Breast epithelium (tissue), 4 donors: ENCODE data around the gene SLC9A8. TPM values are rescaled to one million over a fixed set of nuclear protein-coding genes. Genes with fewer than 3 reads are reported as not detected.

Source experiments
- DNase-seq, 2 donors: peaks; one replicate each; pipeline ENCODE4 v3.0.0-alpha.2; 2019; ENCODE audit warnings: low spot score in 2 of 2
- H3K27ac ChIP-seq, 2 donors: fragments of 200-600 bp; sonication (generic) in 1 of 2; one replicate each; pipeline ENCODE4 v1.5.1; 2016 to 2019; ENCODE audit warnings: mild to moderate bottlenecking in 1 of 2
- H3K27me3 ChIP-seq, 2 donors: fragments of 200-600 bp; sonication (generic) in 1 of 2; one replicate each; pipeline versions ENCODE4 v1.5.1 to v1.6.0; 2017 to 2019; ENCODE audit warnings: control low read depth in 1 of 2, mild to moderate bottlenecking in 1 of 2
- H3K36me3 ChIP-seq: fragments of 200-600 bp; one replicate; pipeline ENCODE4 v1.5.1; 2019
- H3K4me1 ChIP-seq, 2 donors: fragments of 200-600 bp; sonication (generic); one replicate each; pipeline ENCODE4 v1.5.1; 2016 to 2019; ENCODE audit warnings: control low read depth in 1 of 2
- H3K4me3 ChIP-seq, 3 donors: fragments of 200-600 bp; sonication (generic); 1 replicate in 2 of 3; 2 replicates in 1 of 3; pipeline ENCODE4 v1.5.1; 2016 to 2019; ENCODE audit warnings: mild to moderate bottlenecking in 3 of 3, moderate library complexity in 2 of 3
- H3K9me3 ChIP-seq, 2 donors: fragments of 200-600 bp; sonication (generic) in 1 of 2; one replicate each; pipeline ENCODE4 v1.5.1; 2016 to 2019; ENCODE audit warnings: control low read depth in 1 of 2
- POLR2A ChIP-seq: fragments of 450-650 bp; IDR thresholded peaks from one replicate; pipeline ENCODE4 v1.6.1; 2016; ENCODE audit warnings: antibody characterized with exemption, mild to moderate bottlenecking, moderate library complexity
- POLR2AphosphoS5 ChIP-seq, 3 donors: sonication (generic); formaldehyde crosslinking; IDR thresholded peaks; one replicate each; pipeline ENCODE4 v1.6.1; 2017; ENCODE audit warnings: antibody characterized with exemption in 3 of 3
- intact Hi-C: fragments of 100-400 bp; cut with DNase I; formaldehyde crosslinking; loops from one replicate; pipeline ENCODE4 v1.15.1; 2023; ENCODE audit warnings: low total_unique reads
- total RNA-seq, 3 donors: library from RNA; depleted of rRNA; stranded (reverse); fragments of >200 nt; gene quantifications; one replicate each; pipeline ENCODE4 v1.1.0, GENCODE V29; 2016
- TF ChIP-seq, protein P1 (sequence below), 3 donors: fragments of 450-650 bp; IDR thresholded peaks; one replicate each; pipeline ENCODE4 v1.5.1; 2016 to 2017; ENCODE audit warnings: antibody characterized with exemption in 3 of 3, mild to moderate bottlenecking in 3 of 3, moderate library complexity in 3 of 3

Gene SLC9A8
- total RNA-seq, 3 donors from 2014 or later = 11.8 to 13.5 (median 13.3) TPM

DNA sequence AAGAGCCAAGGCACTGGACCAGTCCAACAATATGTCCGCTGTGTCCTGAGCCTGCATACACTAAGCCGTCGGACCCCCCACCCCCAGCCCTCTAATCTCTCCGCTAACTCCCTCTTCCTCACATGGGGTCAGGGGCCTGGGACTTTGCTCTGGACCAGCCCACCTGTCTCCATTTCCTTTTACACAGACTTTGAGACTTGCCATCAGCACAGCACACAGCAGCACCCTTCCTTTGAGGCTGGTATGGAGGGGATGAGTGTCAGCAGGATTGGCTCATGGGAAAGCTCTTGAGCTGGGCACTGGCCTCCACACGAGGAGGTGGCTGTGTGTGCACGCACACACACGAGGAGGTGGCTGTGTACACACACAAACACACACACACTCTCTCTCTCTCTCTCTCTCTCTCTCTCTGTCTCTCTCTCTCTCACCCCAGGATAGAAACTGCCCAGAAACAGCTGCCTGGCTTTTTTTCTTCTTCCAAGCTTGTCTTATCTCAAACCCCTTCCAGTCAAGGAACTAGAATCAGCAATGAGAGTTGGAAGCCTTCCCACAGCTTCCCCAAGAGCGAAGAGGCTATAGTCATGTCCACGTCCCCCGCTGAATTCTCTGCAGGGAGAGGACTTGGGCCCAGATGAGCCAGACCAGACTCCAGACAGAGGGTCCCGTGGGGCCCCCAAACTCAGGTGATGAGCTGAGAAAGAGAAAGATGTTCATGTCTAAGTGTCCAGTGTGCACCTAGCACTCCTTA lies 18.6 kb downstream of the SLC9A8 start:
- Histone ChIP-seq H3K27ac (peak overlapping the region; percentile 41 to 89), H3K36me3 (no peaks in the 10 kb centered on the region), H3K4me3 (no peak overlapping the region), H3K9me3 (no peaks in the 10 kb centered on the region), H3K4me1 (no peaks in the 10 kb centered on the region), H3K27me3 (no peaks in the 10 kb centered on the region)
- intact Hi-C loops = no loop called here
- no peak for DNase-seq
- no peak for TF ChIP-seq POLR2AphosphoS5 (IDR thresholded peaks at IDR 0.05)
- TF ChIP-seq, protein P1, sequence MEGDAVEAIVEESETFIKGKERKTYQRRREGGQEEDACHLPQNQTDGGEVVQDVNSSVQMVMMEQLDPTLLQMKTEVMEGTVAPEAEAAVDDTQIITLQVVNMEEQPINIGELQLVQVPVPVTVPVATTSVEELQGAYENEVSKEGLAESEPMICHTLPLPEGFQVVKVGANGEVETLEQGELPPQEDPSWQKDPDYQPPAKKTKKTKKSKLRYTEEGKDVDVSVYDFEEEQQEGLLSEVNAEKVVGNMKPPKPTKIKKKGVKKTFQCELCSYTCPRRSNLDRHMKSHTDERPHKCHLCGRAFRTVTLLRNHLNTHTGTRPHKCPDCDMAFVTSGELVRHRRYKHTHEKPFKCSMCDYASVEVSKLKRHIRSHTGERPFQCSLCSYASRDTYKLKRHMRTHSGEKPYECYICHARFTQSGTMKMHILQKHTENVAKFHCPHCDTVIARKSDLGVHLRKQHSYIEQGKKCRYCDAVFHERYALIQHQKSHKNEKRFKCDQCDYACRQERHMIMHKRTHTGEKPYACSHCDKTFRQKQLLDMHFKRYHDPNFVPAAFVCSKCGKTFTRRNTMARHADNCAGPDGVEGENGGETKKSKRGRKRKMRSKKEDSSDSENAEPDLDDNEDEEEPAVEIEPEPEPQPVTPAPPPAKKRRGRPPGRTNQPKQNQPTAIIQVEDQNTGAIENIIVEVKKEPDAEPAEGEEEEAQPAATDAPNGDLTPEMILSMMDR (IDR thresholded peaks at IDR 0.05) = no peak
- no peak for TF ChIP-seq POLR2A

DNA sequence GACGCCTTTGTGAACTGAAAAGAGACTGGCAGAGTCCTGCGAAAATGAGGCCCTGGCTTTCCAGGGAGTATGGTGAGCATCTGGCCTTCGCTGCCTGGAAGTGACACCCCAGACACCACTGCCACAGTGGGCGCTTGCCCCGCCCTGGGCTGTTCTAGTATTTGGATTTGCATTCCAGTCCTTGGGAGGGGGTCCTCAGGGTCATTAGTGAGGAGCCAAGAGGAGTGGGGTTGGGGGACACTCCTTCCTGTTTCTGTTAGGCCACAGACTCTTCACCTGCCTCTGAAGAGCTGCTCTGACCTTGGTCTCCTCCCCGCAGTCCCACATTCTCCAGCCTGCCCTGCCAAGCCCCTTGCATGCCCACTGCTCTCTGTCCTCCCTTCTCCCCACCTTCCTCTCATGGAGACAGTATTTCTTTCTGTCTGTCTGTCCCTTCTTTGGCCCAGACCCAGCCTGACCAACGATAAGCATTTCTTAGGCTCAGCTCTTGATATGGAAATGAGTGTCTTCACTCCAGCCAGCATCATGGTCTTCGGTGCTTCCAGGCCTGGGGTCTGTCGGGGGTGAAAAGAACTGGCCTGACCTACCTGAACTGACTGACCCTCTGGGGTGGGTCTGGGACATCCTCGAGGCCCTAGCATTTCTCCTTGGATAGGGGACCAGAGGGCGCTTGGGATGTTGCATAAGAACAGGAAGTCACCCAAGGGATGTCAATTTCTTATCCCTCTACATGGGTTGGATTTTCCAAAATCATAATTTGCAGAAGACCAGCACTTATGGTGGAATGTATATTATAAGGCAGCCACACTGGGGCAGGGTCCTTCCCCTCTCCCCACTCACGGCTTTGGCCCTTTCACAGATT lies 19.4 kb downstream of the SLC9A8 start:
- no peaks in the 10 kb centered on the region for H3K4me1 ChIP-seq
- no peak for DNase-seq
- H3K36me3 ChIP-seq = no peaks in the 10 kb centered on the region
- no peaks in the 10 kb centered on the region for H3K9me3 ChIP-seq
- no peaks in the 10 kb centered on the region for H3K27me3 ChIP-seq
- intact Hi-C loops = no loop called here
- H3K4me3 ChIP-seq = no peak overlapping the region
- TF ChIP-seq, protein P1 (IDR thresholded peaks at IDR 0.05) = no peak
- no peak for TF ChIP-seq POLR2AphosphoS5 (IDR thresholded peaks at IDR 0.05)
- TF ChIP-seq POLR2A = no peak
- peak overlapping the region; percentile 41 to 89 for H3K27ac ChIP-seq

DNA sequence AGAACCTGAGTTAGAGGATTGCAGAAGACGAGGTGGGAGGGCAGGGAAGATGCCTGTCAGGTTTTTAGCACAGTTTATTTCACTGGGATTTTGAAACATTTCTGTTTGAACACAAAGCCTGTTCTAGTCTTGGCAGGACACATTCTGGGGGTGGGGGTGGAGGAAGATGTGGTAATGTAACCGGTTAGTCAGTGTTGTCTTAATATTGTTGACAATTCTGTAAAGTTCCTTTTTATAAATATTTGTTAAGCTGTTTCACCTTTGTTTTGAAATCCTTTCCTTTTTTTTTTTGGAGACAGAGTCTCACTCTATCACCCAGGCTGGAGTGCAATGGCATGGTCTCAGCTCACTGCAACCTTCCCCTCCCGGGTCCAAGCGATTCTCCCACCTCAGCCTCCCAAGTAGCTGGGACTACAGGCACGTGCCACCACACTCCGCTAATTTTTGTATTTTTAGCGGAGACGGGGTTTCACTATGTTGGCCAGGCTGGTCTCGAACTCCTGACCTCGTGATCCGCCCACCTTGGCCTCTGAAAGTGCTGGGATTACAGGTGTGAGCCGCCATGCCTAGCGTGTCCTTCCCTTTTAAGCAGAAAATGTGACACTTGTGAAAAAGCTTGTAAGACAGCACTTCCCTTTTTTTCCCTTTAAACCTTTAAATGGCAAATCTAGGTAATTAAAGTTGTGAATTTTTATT lies 20.2 kb downstream of the SLC9A8 start:
- intact Hi-C loops = no loop called here
- Histone ChIP-seq H3K4me3 (no peak overlapping the region), H3K4me1 (no peaks in the 10 kb centered on the region), H3K27me3 (no peaks in the 10 kb centered on the region), H3K9me3 (no peaks in the 10 kb centered on the region), H3K36me3 (no peaks in the 10 kb centered on the region), H3K27ac (peak overlapping the region; percentile 41 to 89)
- DNase-seq = peak in 1 of 2 donors; percentile 30
- TF ChIP-seq, protein P1 (IDR thresholded peaks at IDR 0.05) = no peak
- no peak for TF ChIP-seq POLR2A
- no peak for TF ChIP-seq POLR2AphosphoS5 (IDR thresholded peaks at IDR 0.05)

DNA sequence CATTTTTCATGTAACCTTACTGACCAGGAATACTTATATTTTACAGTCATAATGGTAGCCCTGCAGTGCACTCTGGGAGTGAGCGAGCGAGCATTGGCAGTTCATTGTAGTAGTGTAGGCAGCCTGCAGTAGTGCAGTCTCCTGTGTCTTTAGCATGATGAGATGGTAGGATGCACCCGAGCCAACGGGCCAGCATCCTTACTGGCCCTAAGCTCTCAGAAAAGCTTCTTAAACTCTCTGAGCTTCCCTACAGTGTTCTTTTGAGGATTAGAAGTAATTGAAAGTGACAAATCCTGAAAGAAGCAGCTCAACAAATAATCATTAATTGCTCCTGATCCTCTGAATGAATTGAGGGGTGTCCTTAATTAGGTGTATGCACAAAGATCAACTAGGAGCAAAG lies 20.9 kb downstream of the SLC9A8 start:
- Histone ChIP-seq H3K27ac (no peak overlapping the region), H3K9me3 (no peaks in the 10 kb centered on the region), H3K4me1 (no peaks in the 10 kb centered on the region), H3K27me3 (no peaks in the 10 kb centered on the region), H3K36me3 (no peaks in the 10 kb centered on the region), H3K4me3 (no peak overlapping the region)
- DNase-seq = no peak
- intact Hi-C loops = no loop called here
- TF ChIP-seq, protein P1 (IDR thresholded peaks at IDR 0.05) = no peak
- no peak for TF ChIP-seq POLR2A
- TF ChIP-seq POLR2AphosphoS5 (IDR thresholded peaks at IDR 0.05) = no peak
